ENCODE results near the gene KDM5B. TPM values are rescaled to one million over a fixed set of nuclear protein-coding genes. Genes with fewer than 3 reads are reported as not detected.

The KDM5B gene
- total RNA-seq, 1 experiment from 2014 or later: 62.7 TPM

DNA sequence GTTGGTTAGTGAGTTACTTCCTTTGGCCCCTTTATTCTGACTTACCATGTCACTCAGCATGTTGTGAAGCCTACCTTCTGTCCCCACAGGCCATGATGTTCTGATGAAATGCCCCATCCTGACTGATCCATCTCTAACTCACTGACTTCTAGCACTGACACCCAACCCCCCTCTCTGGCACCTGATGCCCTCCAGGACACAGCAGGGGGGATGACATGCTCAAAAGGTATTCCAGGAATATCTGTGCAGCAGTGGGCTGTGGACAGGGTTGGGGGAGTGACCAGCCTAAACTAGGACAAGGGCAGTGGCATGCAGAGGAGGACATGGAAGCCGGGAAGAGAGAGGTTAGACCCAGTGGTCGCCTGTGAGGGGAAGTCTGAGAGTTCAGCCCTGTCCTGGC lies 123.5 kb downstream of the KDM5B start:
- Histone ChIP-seq H3K27me3 (replicated peaks; ENCODE audit: control insufficient read depth, insufficient read depth, low read length) (peaks cover 2% of the 10 kb centered on the region), H3K9me3 (no peaks in the 10 kb centered on the region), H3K4me3 (ENCODE audit: low read depth, low read length) (no peak overlapping the region), H3K36me3 (ENCODE audit: control insufficient read depth, insufficient read depth, low read length) (no peaks in the 10 kb centered on the region), H3K4me1 (no peaks in the 10 kb centered on the region)
- no peak for DNase-seq
- no peaks in the 10 kb centered on the region for H3K4me1 Mint-ChIP-seq (ENCODE audit: low read depth, unreplicated experiment)
- TF ChIP-seq, protein P1, sequence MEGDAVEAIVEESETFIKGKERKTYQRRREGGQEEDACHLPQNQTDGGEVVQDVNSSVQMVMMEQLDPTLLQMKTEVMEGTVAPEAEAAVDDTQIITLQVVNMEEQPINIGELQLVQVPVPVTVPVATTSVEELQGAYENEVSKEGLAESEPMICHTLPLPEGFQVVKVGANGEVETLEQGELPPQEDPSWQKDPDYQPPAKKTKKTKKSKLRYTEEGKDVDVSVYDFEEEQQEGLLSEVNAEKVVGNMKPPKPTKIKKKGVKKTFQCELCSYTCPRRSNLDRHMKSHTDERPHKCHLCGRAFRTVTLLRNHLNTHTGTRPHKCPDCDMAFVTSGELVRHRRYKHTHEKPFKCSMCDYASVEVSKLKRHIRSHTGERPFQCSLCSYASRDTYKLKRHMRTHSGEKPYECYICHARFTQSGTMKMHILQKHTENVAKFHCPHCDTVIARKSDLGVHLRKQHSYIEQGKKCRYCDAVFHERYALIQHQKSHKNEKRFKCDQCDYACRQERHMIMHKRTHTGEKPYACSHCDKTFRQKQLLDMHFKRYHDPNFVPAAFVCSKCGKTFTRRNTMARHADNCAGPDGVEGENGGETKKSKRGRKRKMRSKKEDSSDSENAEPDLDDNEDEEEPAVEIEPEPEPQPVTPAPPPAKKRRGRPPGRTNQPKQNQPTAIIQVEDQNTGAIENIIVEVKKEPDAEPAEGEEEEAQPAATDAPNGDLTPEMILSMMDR (IDR thresholded peaks at IDR 0.05; ENCODE audit: insufficient read depth in 1 of 2, low read depth in 1 of 2, low read length in 1 of 2, severe bottlenecking in 1 of 2, unreplicated experiment in 1 of 2): no peak
- no peaks in the 10 kb centered on the region for H3K36me3 Mint-ChIP-seq (ENCODE audit: insufficient read depth, unreplicated experiment)
- no TSS peak for BruUV-seq (replicated peaks)
- H3K9me3 Mint-ChIP-seq (ENCODE audit: unreplicated experiment): no peaks in the 10 kb centered on the region
- no peak overlapping the region for H3K27ac Mint-ChIP-seq (ENCODE audit: unreplicated experiment)
- POLR2A ChIA-PET: interaction anchor here (0.6 kb wide), 1 partner anchor 41 kb away, joined by 4 read pairs; no protein-coding TSS in a partner anchor
- no peak overlapping the region for H3K4me3 Mint-ChIP-seq (ENCODE audit: unreplicated experiment)
- peaks cover 33% of the 10 kb centered on the region for H3K27me3 Mint-ChIP-seq (ENCODE audit: insufficient read depth, unreplicated experiment)
- intact Hi-C loops (cut with micrococcal nuclease; ENCODE audit: unreplicated experiment): no loop called here
- CTCF ChIA-PET: no interaction called here

DNA sequence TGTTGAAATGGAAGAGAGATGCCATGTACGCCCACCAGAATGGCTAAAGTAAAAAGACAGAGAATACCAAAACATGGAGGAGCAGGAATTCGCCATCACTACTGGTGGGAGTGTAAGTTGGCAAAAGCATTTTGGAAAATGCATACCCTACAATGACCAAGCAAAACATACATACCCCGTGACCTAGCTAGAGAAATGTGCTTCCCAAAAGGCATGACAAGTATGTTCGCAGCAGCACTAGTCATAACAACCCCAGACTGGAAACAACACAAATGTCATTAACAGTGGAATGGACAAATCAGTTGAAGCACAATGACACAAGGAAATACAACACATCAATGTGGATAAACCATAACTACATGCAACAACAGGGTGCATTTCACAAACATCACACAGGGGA lies 125.2 kb downstream of the KDM5B start:
- peaks cover 4% of the 10 kb centered on the region for H3K36me3 Mint-ChIP-seq (ENCODE audit: insufficient read depth, unreplicated experiment)
- Histone ChIP-seq H3K4me1 (no peaks in the 10 kb centered on the region), H3K9me3 (no peaks in the 10 kb centered on the region), H3K27me3 (replicated peaks; ENCODE audit: control insufficient read depth, insufficient read depth, low read length) (peaks cover 2% of the 10 kb centered on the region), H3K4me3 (ENCODE audit: low read depth, low read length) (no peak overlapping the region), H3K36me3 (ENCODE audit: control insufficient read depth, insufficient read depth, low read length) (no peaks in the 10 kb centered on the region)
- no TSS peak for BruUV-seq (replicated peaks)
- DNase-seq: no peak
- intact Hi-C loops (cut with micrococcal nuclease; ENCODE audit: unreplicated experiment): no loop called here
- TF ChIP-seq, protein P1 (IDR thresholded peaks at IDR 0.05; ENCODE audit: insufficient read depth in 1 of 2, low read depth in 1 of 2, low read length in 1 of 2, severe bottlenecking in 1 of 2, unreplicated experiment in 1 of 2): no peak
- peaks cover 41% of the 10 kb centered on the region for H3K27me3 Mint-ChIP-seq (ENCODE audit: insufficient read depth, unreplicated experiment)
- POLR2A ChIA-PET: no interaction called here
- H3K4me3 Mint-ChIP-seq (ENCODE audit: unreplicated experiment): no peak overlapping the region
- no peaks in the 10 kb centered on the region for H3K4me1 Mint-ChIP-seq (ENCODE audit: low read depth, unreplicated experiment)
- no peak overlapping the region for H3K27ac Mint-ChIP-seq (ENCODE audit: unreplicated experiment)
- CTCF ChIA-PET: no interaction called here
- H3K9me3 Mint-ChIP-seq (ENCODE audit: unreplicated experiment): peaks cover 12% of the 10 kb centered on the region

DNA sequence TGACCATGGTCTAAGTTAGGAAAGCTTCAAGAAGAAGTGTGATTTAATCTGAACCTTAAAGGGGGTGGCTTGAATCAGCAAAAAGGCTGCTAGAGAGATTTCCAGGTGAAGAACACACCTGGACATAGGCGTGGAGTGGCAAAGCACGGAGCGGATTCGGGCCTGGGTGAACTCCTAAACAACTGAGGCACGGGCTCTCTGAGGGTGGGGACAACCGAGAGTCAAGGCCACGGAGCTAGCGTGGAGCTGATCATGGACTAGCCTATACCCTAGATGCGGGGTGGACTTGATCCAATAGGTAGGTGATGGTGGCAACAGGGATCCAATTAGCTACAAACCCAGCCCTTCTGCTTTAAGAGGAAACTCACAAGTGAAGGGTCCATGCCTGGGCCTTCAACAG lies 125.7 kb downstream of the KDM5B start:
- POLR2A ChIA-PET: no interaction called here
- H3K27me3 ChIP-seq (replicated peaks; ENCODE audit: control insufficient read depth, insufficient read depth, low read length): peaks cover 2% of the 10 kb centered on the region
- CTCF ChIA-PET: no interaction called here

More for the DNA sequence above, 125.7 kb downstream of the KDM5B start:
- intact Hi-C loops (cut with micrococcal nuclease; ENCODE audit: unreplicated experiment): no loop called here
- no peaks in the 10 kb centered on the region for H3K4me1 ChIP-seq
- BruUV-seq (replicated peaks): no TSS peak
- no peaks in the 10 kb centered on the region for H3K36me3 ChIP-seq (ENCODE audit: control insufficient read depth, insufficient read depth, low read length)
- H3K9me3 ChIP-seq: 0 out of 2 replicates have a peak, but pooled peaks cover 4% of the 10 kb centered on the region
- Mint-ChIP-seq H3K4me1 (ENCODE audit: low read depth, unreplicated experiment) (no peaks in the 10 kb centered on the region), H3K4me3 (ENCODE audit: unreplicated experiment) (no peak overlapping the region), H3K36me3 (ENCODE audit: insufficient read depth, unreplicated experiment) (peaks cover 4% of the 10 kb centered on the region), H3K27me3 (ENCODE audit: insufficient read depth, unreplicated experiment) (peaks cover 37% of the 10 kb centered on the region), H3K27ac (ENCODE audit: unreplicated experiment) (no peak overlapping the region), H3K9me3 (ENCODE audit: unreplicated experiment) (peaks cover 14% of the 10 kb centered on the region)
- no peak overlapping the region for H3K4me3 ChIP-seq (ENCODE audit: low read depth, low read length)
- TF ChIP-seq, protein P1 (IDR thresholded peaks at IDR 0.05; ENCODE audit: insufficient read depth in 1 of 2, low read depth in 1 of 2, low read length in 1 of 2, severe bottlenecking in 1 of 2, unreplicated experiment in 1 of 2): no peak
- no peak for DNase-seq
